ENCODE measurements around the gene NEU1. TPM values are rescaled to one million over a fixed set of nuclear protein-coding genes. Genes with fewer than 3 reads are reported as not detected.

NEU1 gene
- total RNA-seq, 1 experiment from 2014 or later: 15.1 TPM

GRCh38 chr6:31879143-31879542 is 16.5 kb upstream of the NEU1 start:
- H4K20me1 ChIP-seq (ENCODE audit: insufficient read depth): no peaks in the 10 kb centered on the region
- no peaks in the 10 kb centered on the region for H3K4me1 ChIP-seq (ENCODE audit: control insufficient read depth in 1 of 2, insufficient read depth in 2 of 2, low read length in 2 of 2)
- H3K9ac ChIP-seq (ENCODE audit: low read length): no peak overlapping the region
- ChIA-PET RAD21 (ENCODE audit: low non-redundant PET in 1 of 2, low total read pairs in 2 of 2, uncharacterized antibody in 2 of 2, unreplicated experiment in 2 of 2) (no interaction called here), CTCF (no interaction called here), POLR2A (no interaction called here)
- H2AFZ ChIP-seq (ENCODE audit: low read depth, low read length, poor library complexity, severe bottlenecking): no peak overlapping the region
- no peaks in the 10 kb centered on the region for H3K9me3 ChIP-seq (ENCODE audit: control insufficient read depth in 1 of 2, insufficient read depth in 1 of 2, low read depth in 1 of 2, low read length in 2 of 2)
- no peaks in the 10 kb centered on the region for H3K79me2 ChIP-seq (ENCODE audit: insufficient read depth, low read length)
- H3K9me2 ChIP-seq (ENCODE audit: insufficient read depth): no peaks in the 10 kb centered on the region
- H3K4me3 ChIP-seq (replicated peaks in 1 of 2; ENCODE audit: low read depth in 1 of 2, low read length in 2 of 2): no peak overlapping the region
- H3K36me3 ChIP-seq (ENCODE audit: control insufficient read depth in 1 of 2, insufficient read depth in 2 of 2, low read length in 2 of 2): peaks cover 22 to 36% of the 10 kb centered on the region in 2 experiments
- TF ChIP-seq RAD21 (IDR thresholded peaks at IDR 0.05; ENCODE audit: low read depth): no peak
- TF ChIP-seq REST (IDR thresholded peaks at IDR 0.05; ENCODE audit: low read depth): no peak
- no peak for TF ChIP-seq FOSL1 (IDR thresholded peaks at IDR 0.05; ENCODE audit: low read depth)
- TF ChIP-seq TCF7L2 (IDR thresholded peaks at IDR 0.05; ENCODE audit: borderline replicate concordance, extremely low read depth, insufficient read depth, insufficient read length): no peak
- TF ChIP-seq SRF (IDR thresholded peaks at IDR 0.05; ENCODE audit: low read depth): no peak
- no peak for TF ChIP-seq ZFX (IDR thresholded peaks at IDR 0.05)
- no peak for TF ChIP-seq CEBPB (IDR thresholded peaks at IDR 0.05; ENCODE audit: low read depth)
- TF ChIP-seq MAX (IDR thresholded peaks at IDR 0.05): no peak
- no peak for DNase-seq (ENCODE audit: low read depth, low spot score)
- no peak overlapping the region for H3K4me2 ChIP-seq (ENCODE audit: low read length)
- H3K27ac ChIP-seq (ENCODE audit: low read depth, low read length): no peak overlapping the region
- no peaks in the 10 kb centered on the region for H3K27me3 ChIP-seq (ENCODE audit: insufficient read depth, low read length)
- BruUV-seq (replicated peaks): no TSS peak
- no peak for ATAC-seq
- intact Hi-C loops (cut with micrococcal nuclease): no loop called here

Data from HCT116 (cell line).